Lower leg skin (tissue), 3 donors: ENCODE measurements around the gene SLCO1B3.
"Not testable (repeated sequence)": the region's sequence is repeated elsewhere in the genome, so short reads cannot be mapped to it uniquely, and the experiment has no call there.

ENCODE experiments used
- CTCF ChIP-seq, 3 donors: fragments of 450-650 bp; IDR thresholded peaks; one replicate each; pipeline ENCODE4 v1.5.1; 2016; ENCODE audit warnings: antibody characterized with exemption in 3 of 3, mild to moderate bottlenecking in 3 of 3, moderate library complexity in 2 of 3
- POLR2A ChIP-seq, 2 donors: fragments of 450-650 bp; IDR thresholded peaks; one replicate each; pipeline ENCODE4 v1.6.1; 2016 to 2017; ENCODE audit warnings: antibody characterized with exemption in 2 of 2, mild to moderate bottlenecking in 1 of 2, moderate library complexity in 1 of 2

GRCh38 chr12:20779971-20780370, 30.5 kb upstream of the SLCO1B3 start:
- TF ChIP-seq CTCF, POLR2A (IDR thresholded peaks at IDR 0.05): not testable (repeated sequence)
